Cardiac septum (tissue), 1 donor: Measurements from ENCODE around the gene ZNF391. TPM values are rescaled to one million over a fixed set of nuclear protein-coding genes. Genes with fewer than 3 reads are reported as not detected.
"Not testable (repeated sequence)": the region's sequence is repeated elsewhere in the genome, so short reads cannot be mapped to it uniquely, and the experiment has no call there.

Source experiments
- DNase-seq: peaks from one replicate; pipeline ENCODE4 v3.0.0-alpha.2; 2020; ENCODE audit warnings: low spot score
- intact Hi-C: fragments of 100-400 bp; cut with DNase I; formaldehyde crosslinking; loops from one replicate; pipeline ENCODE4 v1.14.0; 2022
- total RNA-seq: library from RNA; stranded (reverse); fragmentation: NEBNext Ultra II Directional; extraction: Animal tissue kit (Norgen Biotek cat#: 25700); gene quantifications from one replicate; pipeline ENCODE4 v1.2.1, GENCODE V29; 2021
- donor health status: DM: no; HTN: no; CAD: no.

ZNF391 gene
- total RNA-seq, 1 donor from 2014 or later = 0.62 TPM

DNA sequence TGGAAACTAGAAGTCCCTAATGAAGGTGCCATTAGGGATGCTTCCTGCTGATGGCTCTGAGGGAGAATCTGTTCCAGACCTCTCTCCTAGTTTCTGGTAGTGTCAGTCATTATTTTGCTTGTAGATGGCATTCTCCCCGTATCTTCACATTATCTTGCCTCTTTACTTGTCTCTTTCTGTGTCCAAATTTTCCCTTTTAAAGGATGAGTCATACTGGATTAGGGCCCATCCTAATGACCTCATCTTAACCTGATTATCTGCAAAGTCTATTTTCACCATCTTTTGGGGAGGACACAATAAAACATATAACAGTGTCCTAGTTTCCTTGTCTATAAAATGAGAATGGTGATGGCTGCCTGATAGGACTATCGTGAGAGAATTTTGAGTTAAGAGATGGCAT is 27.3 kb downstream of the ZNF391 start:
- no peak for DNase-seq
- intact Hi-C loops = no loop called here

DNA sequence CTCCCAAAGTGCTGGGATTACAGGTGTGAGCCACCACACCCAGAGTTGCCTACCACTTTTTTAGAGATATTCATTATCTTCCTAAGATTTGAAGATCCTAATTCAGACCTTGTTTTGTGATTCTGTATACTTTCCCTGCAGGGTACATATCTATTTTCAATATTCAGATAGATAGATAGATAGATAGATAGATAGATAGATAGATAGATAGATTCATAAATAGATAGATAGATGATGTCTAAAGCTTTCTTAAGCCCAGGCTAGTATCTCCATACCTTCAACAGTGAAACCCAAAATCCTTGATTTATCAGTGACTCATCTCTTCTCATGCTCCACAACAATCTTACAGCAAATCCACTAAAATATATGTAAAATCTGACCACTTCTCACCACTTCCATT is 30.8 kb downstream of the ZNF391 start:
- intact Hi-C loops = no loop called here

DNA sequence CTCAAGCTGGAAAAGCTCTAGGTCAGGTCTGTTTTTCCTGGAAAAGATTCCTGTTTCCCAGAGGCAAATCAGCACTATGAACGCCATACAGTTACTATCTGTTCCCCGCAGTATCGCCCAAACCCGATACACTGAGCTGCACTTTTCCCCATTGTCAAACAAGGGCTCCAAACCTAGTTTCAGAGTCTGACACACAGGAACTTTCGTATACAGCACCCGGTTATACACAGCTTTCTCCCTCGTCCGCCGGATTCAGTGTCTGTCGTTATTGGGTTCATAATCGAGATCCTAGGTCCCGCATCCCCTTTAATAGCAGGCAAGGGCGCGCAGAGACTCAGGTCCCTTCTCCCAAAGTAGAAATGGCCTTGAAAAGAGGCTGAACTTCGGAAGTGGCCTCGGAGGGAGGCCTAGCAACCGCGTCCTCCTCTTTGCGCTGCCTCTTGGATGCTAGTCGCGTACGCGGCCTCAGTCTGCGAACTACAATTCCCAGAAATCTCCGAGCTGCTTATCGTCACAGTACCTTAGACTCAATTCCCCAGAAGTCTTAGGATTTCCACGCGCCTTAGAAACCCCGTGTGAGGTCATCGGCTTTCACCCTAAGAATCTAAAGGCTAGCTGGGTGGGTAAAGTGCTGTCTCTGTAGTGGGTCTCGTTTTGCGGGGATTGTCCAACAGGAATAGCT is 34.2 kb downstream of the ZNF391 start:
- no peak for DNase-seq
- intact Hi-C loops = no loop called here

More for the DNA sequence above, 30.8 kb downstream of the ZNF391 start:
- no peak for DNase-seq

DNA sequence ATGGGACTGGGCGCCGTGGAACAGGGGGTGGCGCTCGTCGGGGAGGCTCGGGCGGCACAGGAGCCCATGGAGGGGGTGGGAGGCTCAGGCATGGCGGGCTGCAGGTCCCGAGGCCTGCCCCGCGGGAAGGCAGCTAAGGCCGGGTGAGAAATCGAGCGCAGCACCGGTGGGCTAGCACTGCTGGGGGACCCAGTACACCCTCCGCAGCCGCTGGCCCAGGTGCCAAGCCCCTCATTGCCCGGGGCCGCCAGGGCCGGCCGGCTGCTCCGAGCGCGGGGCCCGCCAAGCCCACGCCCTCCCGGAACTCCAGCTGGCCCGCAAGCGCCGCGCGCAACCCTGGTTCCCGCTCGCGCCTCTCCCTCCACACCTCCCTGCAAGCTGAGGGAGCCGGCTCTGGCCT is 36.3 kb downstream of the ZNF391 start:
- DNase-seq, intact Hi-C loops: not testable (repeated sequence)

DNA sequence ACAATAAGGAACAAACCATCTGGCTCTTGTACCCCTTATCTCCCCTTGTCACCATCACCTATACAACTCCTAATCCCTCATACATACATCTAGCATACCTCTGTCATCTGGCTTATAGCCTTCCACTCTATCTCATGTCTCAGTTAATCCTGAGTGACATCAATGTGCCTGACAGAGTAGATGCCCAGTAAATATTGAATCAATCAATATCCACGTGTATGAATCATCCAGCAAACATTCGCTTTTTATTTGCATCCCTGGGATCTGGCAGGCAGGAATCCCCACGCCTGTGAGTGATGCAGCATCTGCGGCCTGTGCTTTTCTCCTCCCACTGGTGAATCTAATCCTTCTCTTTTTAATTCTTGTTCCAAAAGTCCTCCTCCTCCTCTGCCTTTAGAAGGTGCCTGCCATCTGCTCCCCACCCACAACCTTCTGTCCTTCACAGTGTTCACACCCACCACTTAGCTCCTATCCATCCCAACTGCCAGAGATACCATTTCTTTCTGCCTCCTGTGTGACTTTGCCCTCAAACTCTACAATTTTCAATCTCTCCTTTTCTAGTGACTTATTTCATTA is 37.6 kb downstream of the ZNF391 start:
- DNase-seq = no peak
- intact Hi-C loops = no loop called here

DNA sequence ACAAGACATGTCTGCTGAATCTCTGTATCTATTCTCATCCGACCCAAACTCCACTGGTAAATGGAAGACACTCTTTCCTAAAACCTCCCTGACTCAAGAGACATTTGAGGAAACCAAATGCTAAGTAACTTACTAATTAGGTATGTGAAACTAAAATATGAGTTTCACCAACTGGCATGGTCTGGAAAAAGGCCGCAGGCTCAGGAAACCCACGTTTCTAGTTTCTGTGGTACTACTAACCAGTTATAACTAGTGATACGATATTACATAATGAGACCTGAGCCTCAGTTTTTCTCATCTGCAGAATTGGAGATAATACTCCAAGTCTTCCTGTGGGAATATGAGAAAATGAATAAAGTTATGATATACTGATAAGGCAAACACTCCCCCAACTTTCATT is 39.9 kb downstream of the ZNF391 start:
- intact Hi-C loops = no loop called here
- no peak for DNase-seq

DNA sequence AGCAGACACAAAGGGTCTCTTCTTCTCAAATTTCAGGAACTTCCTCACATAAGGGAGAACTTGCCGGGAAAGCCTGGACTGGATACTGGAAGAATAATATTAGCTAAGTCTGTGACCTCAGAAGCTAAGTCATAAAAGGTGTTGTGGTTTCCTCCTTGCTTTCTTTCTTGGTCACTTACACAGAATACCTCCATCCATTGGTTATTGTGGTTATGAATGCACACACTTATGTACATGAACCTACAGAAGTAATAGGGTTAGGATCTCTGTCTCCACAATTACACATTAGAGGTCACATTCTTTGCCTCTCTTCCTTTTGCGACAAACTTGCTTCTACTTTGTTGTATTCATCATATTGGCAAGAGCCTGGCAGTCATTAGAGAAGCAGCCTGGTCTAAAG is 40.4 kb downstream of the ZNF391 start:
- intact Hi-C loops = no loop called here
- no peak for DNase-seq

DNA sequence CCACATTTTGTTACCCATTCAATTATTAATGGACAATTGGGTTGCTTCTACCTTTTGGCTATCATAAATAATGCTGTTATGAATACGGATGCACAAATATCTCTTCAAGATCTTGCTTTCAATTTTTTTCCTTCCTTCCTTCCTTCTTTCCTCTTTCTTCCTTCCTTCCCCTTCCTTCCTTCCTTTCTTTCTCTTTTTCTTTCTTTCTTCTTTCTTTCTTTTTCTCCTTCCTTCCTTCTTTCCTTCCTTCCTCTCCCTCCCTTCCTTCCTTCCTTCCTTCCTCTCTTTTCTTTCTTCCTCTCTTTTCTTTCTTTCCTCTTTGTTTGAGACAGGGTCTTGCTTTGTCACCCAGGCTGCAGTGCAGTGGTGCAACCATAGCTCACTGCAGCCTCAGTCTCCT is 45.2 kb downstream of the ZNF391 start:
- intact Hi-C loops = no loop called here
- no peak for DNase-seq

DNA sequence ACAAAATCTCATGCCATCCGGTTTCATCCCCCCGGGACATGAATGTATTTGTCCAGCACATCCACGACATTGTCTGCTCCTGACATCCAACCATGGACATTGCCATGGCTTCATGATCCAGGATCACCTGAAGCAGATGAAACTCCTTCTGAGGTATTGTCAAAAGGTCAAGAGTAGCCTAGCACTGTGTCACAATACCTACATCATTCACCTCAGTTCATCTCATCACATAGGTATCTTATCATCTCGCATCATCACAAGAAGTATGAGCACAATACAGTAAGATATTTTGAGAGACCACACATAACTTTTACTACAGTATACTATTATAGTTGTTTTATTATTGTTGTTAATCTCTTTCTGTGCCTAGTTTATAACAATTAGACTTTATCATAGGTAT is 50.8 kb downstream of the ZNF391 start:
- intact Hi-C loops = no loop called here
- no peak for DNase-seq

DNA sequence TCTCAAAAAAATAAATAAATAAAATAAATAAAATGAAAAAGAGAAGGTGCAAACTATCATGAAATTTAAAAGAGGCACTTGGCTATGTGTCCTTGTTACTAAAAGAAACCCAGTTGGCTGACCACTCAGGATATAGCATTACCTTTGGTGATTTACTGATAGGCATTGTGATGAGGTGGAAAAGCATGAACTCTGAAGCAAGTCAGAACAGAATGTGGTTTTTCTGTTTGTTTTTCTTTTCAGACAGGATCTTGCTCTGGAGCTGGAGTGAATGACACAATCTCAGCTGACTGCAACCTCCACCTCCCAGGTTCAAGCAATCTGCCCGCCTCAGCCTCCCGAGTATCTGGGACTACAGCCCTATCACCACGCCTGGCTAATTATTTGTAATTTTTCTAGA is 52.4 kb downstream of the ZNF391 start:
- intact Hi-C loops = no loop called here
- no peak for DNase-seq

DNA sequence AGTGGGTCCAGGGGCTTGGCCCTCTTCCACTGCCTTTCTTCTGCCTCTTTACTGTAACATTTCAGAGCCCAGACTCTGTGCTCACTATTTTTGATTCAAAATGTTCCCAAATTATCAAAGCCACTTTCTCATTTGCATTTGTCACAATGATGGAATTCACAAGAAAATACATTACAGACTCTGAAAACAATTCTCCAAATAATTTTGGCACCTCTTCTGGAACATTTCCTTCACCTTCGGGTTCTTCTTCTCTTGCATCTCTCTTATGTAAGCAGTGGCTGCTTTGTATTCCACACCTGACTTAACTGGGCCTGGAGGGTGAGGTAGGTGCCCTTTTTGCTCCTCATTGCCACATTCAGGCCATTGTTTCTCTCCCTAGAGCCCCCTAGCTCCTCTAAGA is 54.4 kb downstream of the ZNF391 start:
- intact Hi-C loops = no loop called here
- no peak for DNase-seq

DNA sequence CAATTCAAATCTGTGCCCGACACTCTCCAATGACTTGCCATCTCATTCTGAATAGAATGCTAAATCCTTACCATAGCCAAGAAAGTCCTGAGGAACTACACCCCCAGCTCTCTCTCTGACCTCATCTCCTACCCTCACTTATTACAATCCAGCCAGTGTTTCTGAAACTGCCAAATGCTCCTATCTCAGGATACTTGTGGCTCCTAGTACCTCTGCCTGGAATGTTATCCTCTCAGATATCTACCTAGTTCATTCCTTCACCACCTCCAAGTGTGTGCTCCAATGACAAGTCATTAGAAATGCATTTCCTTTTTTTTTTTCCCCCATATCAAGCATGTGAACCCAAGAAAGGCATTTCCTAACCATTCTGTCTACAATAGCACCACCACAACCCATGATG is 59.9 kb downstream of the ZNF391 start:
- intact Hi-C loops = no loop called here
- DNase-seq = no peak

DNA sequence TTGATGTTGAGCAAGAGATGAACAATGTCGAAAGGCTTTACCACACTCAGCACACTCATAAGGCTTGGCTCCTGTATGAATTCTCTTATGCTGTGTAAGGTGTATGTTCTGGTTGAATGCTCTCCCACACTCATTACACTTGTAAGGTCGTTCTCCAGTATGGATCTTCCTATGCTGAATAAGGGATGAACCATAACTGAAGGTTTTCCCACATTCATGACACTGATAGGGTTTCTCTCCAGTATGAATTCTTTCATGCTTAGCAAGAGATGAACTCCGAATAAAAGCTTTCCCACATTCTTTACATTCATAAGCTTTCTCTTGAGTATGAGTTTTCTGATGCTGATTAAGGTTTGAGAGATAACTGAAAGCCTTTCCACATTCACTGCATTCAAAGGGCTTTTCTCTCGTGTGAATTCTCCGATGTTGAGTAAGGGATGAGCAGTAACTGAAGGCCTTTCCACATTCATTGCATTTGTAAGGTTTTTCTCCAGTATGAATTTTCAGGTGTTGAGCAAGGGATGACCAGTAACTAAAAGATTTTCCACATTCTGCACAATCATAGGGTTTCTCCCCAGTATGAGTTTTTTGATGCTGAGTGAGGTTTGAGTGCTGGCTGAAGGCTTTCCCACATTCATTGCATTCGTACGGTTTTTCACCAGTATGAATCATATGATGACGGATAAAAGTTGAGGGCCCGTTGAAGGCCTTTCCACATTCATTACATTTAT is 63.3 kb downstream of the ZNF391 start:
- no peak for DNase-seq
- intact Hi-C loops = no loop called here

DNA sequence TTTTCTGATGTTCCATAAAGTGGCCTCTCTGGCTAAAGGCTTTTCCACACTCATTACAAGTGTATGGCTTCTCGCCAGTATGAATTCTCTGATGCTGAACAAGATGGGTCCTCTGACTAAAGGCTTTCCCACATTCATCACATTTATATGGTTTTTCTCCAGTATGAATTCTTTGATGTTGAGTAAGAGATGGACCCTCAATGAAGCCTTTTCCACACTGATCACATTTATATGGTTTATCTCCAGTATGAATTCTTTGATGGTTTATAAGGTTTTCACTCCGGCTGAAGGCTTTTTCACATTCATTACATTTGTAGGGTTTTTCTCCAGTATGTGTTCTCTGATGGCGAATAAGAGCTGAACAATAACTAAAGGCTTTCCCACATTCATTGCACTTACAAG is 63.9 kb downstream of the ZNF391 start:
- intact Hi-C loops = no loop called here
- DNase-seq = no peak

Other genes with a start within 250 kb of the ZNF391 start
- gene PRSS16, start 141.1 kb upstream of the ZNF391 start, total RNA-seq = not detected
- not detected for gene POM121L2, start 76.5 kb upstream of the ZNF391 start, total RNA-seq
- gene ZNF184, start 84.3 kb downstream of the ZNF391 start, total RNA-seq = 4.2 TPM